ENCODE data around the gene RHBDD3. TPM values are rescaled to one million over a fixed set of nuclear protein-coding genes. Genes with fewer than 3 reads are reported as not detected.
A peak's percentile ranks its signal among the peaks of the same experiment; 100 is the strongest.

Gene RHBDD3
- total and polyA plus RNA-seq, 2 of the 4 experiments (the other 2 are of a cell fraction), result 5.7 to 21.5 TPM

- Histone ChIP-seq H3K79me1 (ENCODE audit: low read depth in 1 of 2, low read length in 2 of 2) (no peaks in the 10 kb centered on the region), H3K4me3 (ENCODE audit: insufficient read depth, low read depth, low read length) (no peak overlapping the region), H3K9me3 (ENCODE audit: control insufficient read depth, insufficient read depth, low read length) (peaks cover 3% of the 10 kb centered on the region; the same call in 1 of the 2 replicates), H3K4me2 (ENCODE audit: low read depth, low read length) (no peak overlapping the region), H4K5ac (ENCODE audit: low read depth, low read length) (no peak overlapping the region), H3K27me3 (ENCODE audit: control insufficient read depth, insufficient read depth, low read length) (peaks cover 4% of the 10 kb centered on the region), H4K20me1 (ENCODE audit: insufficient read depth, low read length) (no peaks in the 10 kb centered on the region), H3K9ac (ENCODE audit: low read depth, low read length) (no peak overlapping the region), H4K91ac (ENCODE audit: insufficient read depth, low read depth, low read length) (no peak overlapping the region), H2BK15ac (ENCODE audit: low read depth, low read length) (no peak overlapping the region), H2BK5ac (ENCODE audit: low read depth, low read length, poor library complexity, severe bottlenecking) (no peak overlapping the region), H3K4me1 (ENCODE audit: control insufficient read depth, insufficient read depth, low read length) (no peaks in the 10 kb centered on the region), H2AFZ (replicated peaks; ENCODE audit: low read length, poor library complexity) (peak overlapping the region; percentile 64), H3K36me3 (ENCODE audit: control insufficient read depth, insufficient read depth, low read length) (no peaks in the 10 kb centered on the region), H2AK5ac (ENCODE audit: low read depth, low read length) (no peak overlapping the region), H2AK9ac (replicated peaks; ENCODE audit: low read depth, low read length, poor library complexity) (no peak overlapping the region), H4K8ac (ENCODE audit: low read depth in 2 of 2, low read length in 2 of 2) (no peak overlapping the region), H3K56ac (ENCODE audit: extremely low read depth, insufficient read depth, low read length) (no peak overlapping the region), H3K9me1 (ENCODE audit: insufficient read depth, low read length) (no peaks in the 10 kb centered on the region), H3K14ac (replicated peaks; ENCODE audit: low read depth, low read length) (no peak overlapping the region), H3K4ac (ENCODE audit: low read depth, low read length) (no peak overlapping the region), H2BK120ac (ENCODE audit: low read depth, low read length) (no peak overlapping the region), H3K27ac (ENCODE audit: insufficient read depth, low read length) (no peak overlapping the region), H2BK20ac (ENCODE audit: low read depth, low read length) (no peak overlapping the region), H3K23ac (ENCODE audit: low read depth, low read length) (no peak overlapping the region), H3K18ac (ENCODE audit: low read depth, low read length) (no peak overlapping the region)
- peak; percentile 54 for DNase-seq
- peak; percentile 100 for ATAC-seq (ENCODE audit: low read depth)
- intact Hi-C loops (cut with micrococcal nuclease), result loop anchor here (1.0 to 2.0 kb wide), 6 partner anchors 43 to 645 kb away; no protein-coding TSS in a partner anchor
- in situ Hi-C loops (cut with MboI; ENCODE audit: low sequenced_read_pairs), result loop anchor here (5.0 to 25.0 kb wide), 3 partner anchors 201 to 634 kb away; no protein-coding TSS in a partner anchor
- no TSS peak for BruUV-seq (replicated peaks)
- WGBS, 2 experiments (ENCODE audit: extremely low coverage in 2 of 2, insufficient read length in 1 of 2), result 62% methylated on average over 5 of the region's 11 CpGs; no CpG with 5 or more reads in 1 of the 2 experiments
- dilution Hi-C loops (cut with HindIII; ENCODE audit: low sequenced_read_pairs, unreplicated experiment), result no loop called here
- TF ChIP-seq RAD21 (IDR thresholded peaks at IDR 0.05; ENCODE audit: low read length) (peak; percentile 96), SMC3 (IDR thresholded peaks at IDR 0.05; ENCODE audit: low read depth, low read length) (peak; percentile 90), CTCF (conservative IDR thresholded peaks at IDR 0.05; ENCODE audit: low read depth, low read length) (peak; percentile 95), MAZ (IDR thresholded peaks at IDR 0.05; ENCODE audit: borderline replicate concordance, low read depth, low read length) (no peak)
- CTCF ChIA-PET, result interaction anchor here (0.6 to 1.7 kb wide), 7 partner anchors 15 to 603 kb away, joined by 3 to 6 read pairs (median 3); no protein-coding TSS in a partner anchor
- POLR2A ChIA-PET (ENCODE audit: unreplicated experiment), result no interaction called here
Observed at GRCh38 chr22:29245626-29246385, 22.0 kb downstream of the RHBDD3 start.

Measured in IMR-90 (cell line).